ENCODE results near the gene SREK1IP1.

The SREK1IP1 gene

DNA sequence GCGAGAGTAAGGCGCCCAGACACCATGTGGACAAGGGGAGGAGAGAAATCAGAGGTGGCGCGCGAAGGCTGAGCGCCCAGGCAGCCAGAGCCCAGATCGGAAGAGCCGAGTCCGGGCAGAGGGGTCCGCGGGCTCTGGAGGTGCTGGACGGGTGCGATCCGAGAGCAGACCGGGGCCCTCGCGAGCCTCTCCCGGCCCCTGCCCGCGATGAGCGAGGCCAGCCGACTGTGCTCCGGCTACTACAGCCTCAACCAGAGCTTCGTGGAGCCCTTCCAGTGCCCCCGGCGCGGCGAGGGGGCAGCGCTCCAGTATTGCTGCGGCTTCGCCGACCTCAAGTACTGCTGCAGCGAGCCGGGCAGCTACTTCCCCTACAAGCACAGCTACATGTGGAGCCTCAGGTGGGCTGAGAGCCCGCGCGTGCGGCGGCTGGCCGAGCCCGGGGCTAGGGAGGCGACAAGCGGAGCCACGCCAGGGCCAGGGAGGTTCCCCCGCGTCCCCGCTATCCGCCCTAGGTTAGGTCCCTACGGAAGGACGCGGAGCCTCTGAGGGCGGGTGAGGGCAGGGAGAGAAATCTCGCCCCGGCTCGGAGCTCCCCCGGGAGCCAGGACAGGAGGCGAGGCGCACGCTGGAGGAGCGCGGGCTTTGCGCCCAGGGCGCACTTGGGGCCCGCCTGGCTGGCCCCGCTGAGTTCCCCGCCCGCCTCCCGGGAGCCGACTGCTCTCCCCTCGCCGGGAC is 77.9 kb downstream of the SREK1IP1 start, which contains the start of gene SHISAL2B:
SHISAL2B (plus strand) TSS at position 87 of the 735 bp plus-strand sequence; CDS start at position 208, 121 bp downstream.
- Histone ChIP-seq H3K23ac (ENCODE audit: low read length) (no peak within 1 kb of the TSS), H2BK120ac (ENCODE audit: insufficient read depth, low read length, poor library complexity) (no peak within 1 kb of the TSS), H3K27me3 (ENCODE audit: insufficient read depth, low read length) (peaks cover 6% of the 10 kb centered on the region), H3K36me3 (ENCODE audit: control insufficient read depth in 1 of 2, insufficient read depth in 2 of 2, low read length in 2 of 2) (no peaks in the 10 kb centered on the region), H3K14ac (ENCODE audit: low read length) (no peak within 1 kb of the TSS), H2AFZ (ENCODE audit: insufficient read depth, low read length, poor library complexity) (peak within 1 kb of the TSS; percentile 69), H3K79me2 (ENCODE audit: control insufficient read depth, insufficient read depth, low read length, poor library complexity) (no peaks in the 10 kb centered on the region), H3K9me3 (ENCODE audit: insufficient read depth, low read depth, low read length) (no peaks in the 10 kb centered on the region), H3K9ac (ENCODE audit: low read length) (no peak within 1 kb of the TSS), H3K4ac (ENCODE audit: low read depth, low read length) (no peak within 1 kb of the TSS), H3K79me1 (ENCODE audit: low read length) (no peaks in the 10 kb centered on the region), H3K4me1 (ENCODE audit: control insufficient read depth in 1 of 2, insufficient read depth in 2 of 2, low read length in 2 of 2) (peaks cover 0 to 9% of the 10 kb centered on the region in 2 experiments), H3K4me2 (ENCODE audit: low read length) (peak within 1 kb of the TSS; percentile 85), H4K12ac (ENCODE audit: low read depth, low read length) (no peak within 1 kb of the TSS), H3K4me3 (ENCODE audit: low read depth, low read length) (peak within 1 kb of the TSS; percentile 62), H2BK5ac (ENCODE audit: low read depth, low read length, poor library complexity) (no peak within 1 kb of the TSS), H2BK12ac (ENCODE audit: low read length) (no peak within 1 kb of the TSS), H4K8ac (ENCODE audit: low read depth, low read length) (no peak within 1 kb of the TSS), H4K91ac (ENCODE audit: low read depth, low read length) (no peak within 1 kb of the TSS), H3K27ac (ENCODE audit: low read depth, low read length) (no peak within 1 kb of the TSS), H3K18ac (ENCODE audit: low read length) (no peak within 1 kb of the TSS), H2AK5ac (ENCODE audit: low read length) (no peak within 1 kb of the TSS)
- no CpG with 5 or more reads among the region's 71 CpGs for WGBS (ENCODE audit: extremely low coverage, insufficient coverage, insufficient read length)
- DNase-seq = no peak

DNA sequence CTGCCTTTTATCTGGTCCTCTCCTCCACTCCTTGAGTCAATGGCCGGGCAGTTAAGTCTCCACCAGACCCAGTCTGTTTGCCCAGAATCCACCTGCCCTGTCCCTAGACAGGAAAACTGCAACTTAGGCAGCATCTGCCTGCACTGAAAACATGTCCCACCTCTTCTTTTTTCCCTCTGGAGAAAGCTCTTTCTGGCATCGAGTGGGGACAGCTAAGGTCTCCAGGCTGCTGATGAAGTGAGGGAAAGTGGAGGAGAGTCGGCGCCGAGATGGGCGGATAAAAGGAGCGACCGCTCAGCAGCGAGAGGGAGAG is 78.4 kb downstream of the SREK1IP1 start:
- Histone ChIP-seq H3K23ac (ENCODE audit: low read length) (no peak overlapping the region), H3K4me1 (ENCODE audit: control insufficient read depth in 1 of 2, insufficient read depth in 2 of 2, low read length in 2 of 2) (peaks cover 0 to 9% of the 10 kb centered on the region in 2 experiments), H4K91ac (ENCODE audit: low read depth, low read length) (no peak overlapping the region), H3K36me3 (ENCODE audit: control insufficient read depth in 1 of 2, insufficient read depth in 2 of 2, low read length in 2 of 2) (no peaks in the 10 kb centered on the region), H3K4me2 (ENCODE audit: low read length) (peak overlapping the region; percentile 85), H4K8ac (ENCODE audit: low read depth, low read length) (no peak overlapping the region), H3K9me3 (ENCODE audit: insufficient read depth, low read depth, low read length) (no peaks in the 10 kb centered on the region), H3K79me2 (ENCODE audit: control insufficient read depth, insufficient read depth, low read length, poor library complexity) (no peaks in the 10 kb centered on the region), H2AFZ (ENCODE audit: insufficient read depth, low read length, poor library complexity) (peak overlapping the region; percentile 69), H4K12ac (ENCODE audit: low read depth, low read length) (no peak overlapping the region), H2BK120ac (ENCODE audit: insufficient read depth, low read length, poor library complexity) (no peak overlapping the region), H2BK5ac (ENCODE audit: low read depth, low read length, poor library complexity) (no peak overlapping the region), H3K27me3 (ENCODE audit: insufficient read depth, low read length) (peaks cover 6% of the 10 kb centered on the region), H2AK5ac (ENCODE audit: low read length) (no peak overlapping the region), H3K18ac (ENCODE audit: low read length) (no peak overlapping the region), H3K9ac (ENCODE audit: low read length) (no peak overlapping the region), H2BK12ac (ENCODE audit: low read length) (no peak overlapping the region), H3K4ac (ENCODE audit: low read depth, low read length) (no peak overlapping the region), H3K4me3 (ENCODE audit: low read depth, low read length) (peak overlapping the region; percentile 31), H3K27ac (ENCODE audit: low read depth, low read length) (no peak overlapping the region), H3K79me1 (ENCODE audit: low read length) (no peaks in the 10 kb centered on the region), H3K14ac (ENCODE audit: low read length) (no peak overlapping the region)
- no peak for DNase-seq
- WGBS (ENCODE audit: extremely low coverage, insufficient coverage, insufficient read length) = no CpG with 5 or more reads among the region's 9 CpGs

DNA sequence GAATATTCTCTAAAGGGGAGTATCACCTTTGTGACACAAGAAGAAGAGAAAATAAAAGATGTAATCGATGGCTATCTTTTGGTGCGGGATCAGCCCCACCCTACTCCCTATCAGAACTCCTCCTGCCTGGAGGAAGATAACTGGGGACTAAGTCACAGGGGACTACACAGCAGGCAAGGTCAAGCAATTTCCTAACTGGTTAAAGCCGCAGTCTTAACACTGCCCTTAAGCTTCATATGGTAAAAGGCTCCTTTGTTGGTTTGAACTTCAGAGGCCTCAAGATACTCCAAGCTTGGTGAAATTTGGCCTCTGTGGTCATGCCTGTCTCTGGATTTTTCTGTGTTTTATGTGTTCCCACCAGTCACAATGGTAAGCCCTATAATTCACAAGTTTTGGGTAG is 79.5 kb downstream of the SREK1IP1 start:
- Histone ChIP-seq H3K27ac (ENCODE audit: low read depth, low read length) (no peak overlapping the region), H2BK12ac (ENCODE audit: low read length) (no peak overlapping the region), H3K4ac (ENCODE audit: low read depth, low read length) (no peak overlapping the region), H3K79me1 (ENCODE audit: low read length) (no peaks in the 10 kb centered on the region), H3K18ac (ENCODE audit: low read length) (no peak overlapping the region), H2BK5ac (ENCODE audit: low read depth, low read length, poor library complexity) (no peak overlapping the region), H4K8ac (ENCODE audit: low read depth, low read length) (no peak overlapping the region), H4K91ac (ENCODE audit: low read depth, low read length) (no peak overlapping the region), H2AK5ac (ENCODE audit: low read length) (no peak overlapping the region), H2AFZ (ENCODE audit: insufficient read depth, low read length, poor library complexity) (no peak overlapping the region), H3K23ac (ENCODE audit: low read length) (no peak overlapping the region), H3K9ac (ENCODE audit: low read length) (no peak overlapping the region), H3K36me3 (ENCODE audit: control insufficient read depth in 1 of 2, insufficient read depth in 2 of 2, low read length in 2 of 2) (no peaks in the 10 kb centered on the region), H3K4me2 (ENCODE audit: low read length) (no peak overlapping the region), H3K4me1 (ENCODE audit: control insufficient read depth in 1 of 2, insufficient read depth in 2 of 2, low read length in 2 of 2) (peaks cover 0 to 9% of the 10 kb centered on the region in 2 experiments), H4K12ac (ENCODE audit: low read depth, low read length) (no peak overlapping the region), H3K79me2 (ENCODE audit: control insufficient read depth, insufficient read depth, low read length, poor library complexity) (no peaks in the 10 kb centered on the region), H3K27me3 (ENCODE audit: insufficient read depth, low read length) (peaks cover 6% of the 10 kb centered on the region), H3K14ac (ENCODE audit: low read length) (no peak overlapping the region), H2BK120ac (ENCODE audit: insufficient read depth, low read length, poor library complexity) (no peak overlapping the region), H3K9me3 (ENCODE audit: insufficient read depth, low read depth, low read length) (no peaks in the 10 kb centered on the region), H3K4me3 (ENCODE audit: low read depth, low read length) (no peak overlapping the region)
- no peak for DNase-seq
- WGBS (ENCODE audit: extremely low coverage, insufficient coverage, insufficient read length) = no CpG with 5 or more reads among the region's 3 CpGs

DNA sequence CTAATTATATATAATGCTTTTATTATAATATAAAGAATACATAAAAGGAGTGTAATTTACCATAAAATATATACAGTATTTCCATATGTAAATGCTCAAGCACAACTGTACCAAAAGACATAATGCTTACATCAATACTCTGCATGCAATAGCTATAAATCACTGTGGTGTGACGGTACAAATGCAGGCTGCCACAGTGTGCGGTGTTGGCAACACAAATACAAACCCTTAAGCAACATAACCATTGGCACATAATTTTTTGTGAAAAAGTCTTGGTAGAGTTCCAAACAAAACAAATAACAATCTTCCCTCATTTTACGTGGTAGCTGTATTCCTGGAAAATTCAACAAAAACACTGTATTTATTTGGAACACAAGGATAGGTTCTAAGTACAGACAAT is 80.1 kb downstream of the SREK1IP1 start:
- Histone ChIP-seq H4K8ac (ENCODE audit: low read depth, low read length) (no peak overlapping the region), H2BK120ac (ENCODE audit: insufficient read depth, low read length, poor library complexity) (no peak overlapping the region), H3K4me3 (ENCODE audit: low read depth, low read length) (no peak overlapping the region), H4K91ac (ENCODE audit: low read depth, low read length) (no peak overlapping the region), H3K27me3 (ENCODE audit: insufficient read depth, low read length) (peaks cover 6% of the 10 kb centered on the region), H3K79me1 (ENCODE audit: low read length) (no peaks in the 10 kb centered on the region), H2AK5ac (ENCODE audit: low read length) (no peak overlapping the region), H3K4me2 (ENCODE audit: low read length) (no peak overlapping the region), H3K79me2 (ENCODE audit: control insufficient read depth, insufficient read depth, low read length, poor library complexity) (no peaks in the 10 kb centered on the region), H3K27ac (ENCODE audit: low read depth, low read length) (no peak overlapping the region), H3K23ac (ENCODE audit: low read length) (no peak overlapping the region), H3K4ac (ENCODE audit: low read depth, low read length) (no peak overlapping the region), H3K4me1 (ENCODE audit: control insufficient read depth in 1 of 2, insufficient read depth in 2 of 2, low read length in 2 of 2) (peaks cover 0 to 9% of the 10 kb centered on the region in 2 experiments), H2BK5ac (ENCODE audit: low read depth, low read length, poor library complexity) (no peak overlapping the region), H2AFZ (ENCODE audit: insufficient read depth, low read length, poor library complexity) (no peak overlapping the region), H3K36me3 (ENCODE audit: control insufficient read depth in 1 of 2, insufficient read depth in 2 of 2, low read length in 2 of 2) (no peaks in the 10 kb centered on the region), H2BK12ac (ENCODE audit: low read length) (no peak overlapping the region), H4K12ac (ENCODE audit: low read depth, low read length) (no peak overlapping the region), H3K9me3 (ENCODE audit: insufficient read depth, low read depth, low read length) (no peaks in the 10 kb centered on the region), H3K14ac (ENCODE audit: low read length) (no peak overlapping the region), H3K18ac (ENCODE audit: low read length) (no peak overlapping the region), H3K9ac (ENCODE audit: low read length) (no peak overlapping the region)
- no CpG with 5 or more reads among the region's 3 CpGs for WGBS (ENCODE audit: extremely low coverage, insufficient coverage, insufficient read length)
- no peak for DNase-seq

Data from trophoblast cell (in vitro differentiated cells and primary cell).